GM10847 (cell line): ENCODE measurements around the gene TMEM214.

Experiments
- POLR2A ChIP-seq: IDR thresholded peaks from 2 replicates; pipeline ENCODE4 v1.6.1; 2011; ENCODE audit not compliant: insufficient read length; ENCODE audit errors: extremely low read depth

The TMEM214 gene

DNA sequence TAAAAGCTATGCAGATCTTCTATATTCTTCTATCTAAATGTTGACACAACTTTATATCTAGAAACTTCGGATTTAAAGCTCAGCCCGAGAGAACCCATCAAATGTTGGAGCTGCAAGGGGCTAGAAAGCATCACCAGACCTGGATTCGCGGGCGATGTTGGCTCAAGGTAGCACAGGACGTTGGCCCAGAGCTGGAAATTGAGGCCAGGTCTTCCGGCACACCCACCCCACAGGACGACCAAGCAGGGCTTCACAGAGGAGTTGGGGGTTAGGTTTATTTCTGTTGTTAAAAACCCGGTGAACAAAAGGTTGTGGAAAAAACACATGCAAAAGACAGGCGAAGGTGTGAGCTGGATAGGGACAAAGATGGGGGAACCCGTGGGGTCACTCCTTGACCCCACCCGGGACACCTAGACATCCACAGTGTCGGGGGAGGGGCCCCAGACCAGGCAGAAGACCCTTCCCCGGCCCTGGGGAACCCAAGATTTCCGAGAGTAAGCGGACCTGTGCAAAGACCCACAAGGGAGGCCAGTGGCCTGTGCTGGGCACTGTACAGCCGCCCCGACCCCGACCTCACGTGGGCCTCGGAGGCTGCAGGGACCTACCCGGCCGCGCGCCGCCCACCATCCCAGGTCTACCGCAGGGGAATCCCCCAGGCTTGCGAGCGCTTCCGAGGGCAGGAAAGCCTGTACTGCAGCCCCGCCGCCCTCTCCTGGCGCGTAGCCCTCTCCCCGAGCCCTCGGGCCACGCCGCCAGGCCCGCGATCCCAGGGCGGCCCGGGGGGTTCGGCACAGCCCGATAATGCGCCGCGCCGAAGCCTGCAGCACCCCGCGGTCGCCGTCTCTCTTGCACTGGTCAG lies 16.9 kb downstream of the TMEM214 start:
- peak; percentile 37 for TF ChIP-seq POLR2A

DNA sequence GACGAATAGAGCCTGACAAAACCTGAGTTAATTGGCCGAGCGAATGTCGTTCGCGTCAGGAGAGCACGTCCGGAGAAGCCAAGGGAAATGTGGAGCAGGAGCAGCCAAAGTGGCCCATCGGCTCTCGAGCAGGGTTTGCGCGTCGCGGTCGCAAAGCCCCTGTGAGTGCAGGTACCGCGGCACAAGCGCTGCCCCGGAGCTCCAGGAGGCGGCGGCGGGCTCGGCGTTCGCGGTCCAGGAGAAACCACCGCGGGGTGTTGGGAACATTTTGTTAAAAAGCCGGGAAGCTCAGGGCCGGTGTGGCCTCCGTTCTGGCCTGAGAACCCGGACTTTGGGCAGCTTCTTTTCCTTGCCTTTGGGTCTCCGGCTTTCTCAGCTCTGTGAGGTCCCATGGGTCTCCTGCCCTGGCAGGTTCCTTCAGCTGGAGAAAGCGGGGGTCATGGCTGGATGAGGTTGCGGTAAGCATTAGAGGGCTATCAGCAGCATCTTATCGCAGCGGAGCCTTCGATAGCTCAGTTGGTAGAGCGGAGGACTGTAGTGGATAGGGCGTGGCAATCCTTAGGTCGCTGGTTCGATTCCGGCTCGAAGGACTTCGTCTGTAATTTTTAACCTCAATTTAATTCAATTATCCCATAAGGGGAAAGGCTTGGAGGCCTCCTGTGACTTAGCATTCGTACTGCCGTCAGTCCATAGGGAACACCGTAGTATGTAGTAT lies 17.7 kb downstream of the TMEM214 start:
- peak; percentile 38 for TF ChIP-seq POLR2A

DNA sequence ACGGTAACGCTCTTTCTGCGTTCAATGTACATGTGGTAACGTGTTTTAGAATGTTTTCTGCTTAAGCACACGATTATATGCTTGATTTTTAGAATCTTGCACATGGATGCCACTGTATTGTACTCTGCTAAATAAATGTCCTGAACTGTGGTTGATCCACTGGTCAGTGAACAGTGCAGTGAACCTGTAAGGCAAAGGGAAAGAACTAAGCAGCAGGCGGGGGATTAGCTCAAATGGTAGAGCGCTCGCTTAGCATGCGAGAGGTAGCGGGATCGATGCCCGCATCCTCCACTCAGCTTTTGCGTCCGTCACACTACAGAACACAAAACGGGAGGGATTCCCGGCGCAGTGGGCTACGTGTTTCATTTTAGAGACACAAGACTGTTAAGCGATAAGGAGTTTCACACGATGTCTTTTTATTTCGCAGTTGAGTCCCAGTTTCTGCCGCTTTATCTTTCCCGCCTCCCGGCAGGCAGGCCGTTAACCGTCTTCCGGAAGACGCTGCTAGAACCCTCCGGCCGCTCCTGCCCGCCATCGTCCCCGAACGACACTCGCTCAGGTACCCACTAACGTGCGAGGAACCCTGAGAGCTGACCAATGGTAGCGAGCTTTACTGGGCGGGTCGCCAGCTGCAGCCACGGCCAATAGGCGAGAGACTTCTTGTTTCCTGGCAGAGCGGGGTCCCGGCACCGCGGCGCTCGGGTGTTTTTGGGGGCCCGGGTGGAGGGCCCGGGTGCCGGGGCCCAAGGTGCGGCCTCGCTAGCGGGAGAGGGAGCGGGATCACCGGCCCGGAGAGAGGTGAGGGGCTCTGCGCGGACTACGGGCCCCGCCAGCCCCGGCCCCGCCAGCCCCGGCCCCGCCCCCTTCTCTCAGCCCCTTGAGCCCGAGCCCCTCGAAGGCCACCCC lies 18.5 kb downstream of the TMEM214 start, which contains the start of gene AGBL5:
AGBL5 (plus strand) TSS at position 673 of the 906 bp plus-strand sequence. CDS start 1,291 bp downstream, outside the sequence.
- peak; percentile 54 for TF ChIP-seq POLR2A

DNA sequence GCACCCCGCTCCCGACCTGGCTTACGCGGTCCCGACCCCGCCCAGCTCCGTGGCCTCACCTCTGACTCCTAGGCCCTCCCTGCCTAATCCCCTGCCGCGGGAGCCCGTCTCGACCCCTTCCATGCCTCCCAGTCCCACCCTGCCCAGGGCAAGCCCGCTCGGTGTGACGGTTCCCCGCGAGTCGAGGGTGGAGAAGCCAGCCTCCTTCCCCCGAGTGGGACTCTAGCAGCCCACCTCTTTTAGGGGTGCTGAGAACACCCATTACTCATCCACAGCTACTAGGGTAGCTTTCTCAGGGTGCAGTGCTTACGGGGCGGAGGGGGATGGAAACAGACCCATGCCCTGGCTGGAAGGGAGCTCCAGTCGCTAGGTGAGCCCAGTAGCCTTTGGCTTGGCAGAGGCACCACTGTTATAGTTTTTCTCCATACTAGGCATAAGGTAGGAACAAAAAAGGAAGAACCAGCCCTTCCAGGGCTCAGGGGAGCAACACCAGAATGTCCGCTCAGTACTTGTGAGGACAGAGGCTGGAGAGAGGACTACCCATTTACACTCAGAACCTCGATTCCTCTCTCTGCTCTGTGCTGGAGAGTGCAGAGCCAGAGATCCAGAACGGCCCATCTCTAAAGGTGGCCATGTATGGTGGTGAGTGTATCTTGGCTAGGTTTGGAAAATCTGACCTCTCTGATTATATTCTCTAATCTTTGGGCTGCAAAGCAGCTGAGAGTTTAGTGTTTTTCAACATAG lies 19.3 kb downstream of the TMEM214 start:
- no peak for TF ChIP-seq POLR2A

DNA sequence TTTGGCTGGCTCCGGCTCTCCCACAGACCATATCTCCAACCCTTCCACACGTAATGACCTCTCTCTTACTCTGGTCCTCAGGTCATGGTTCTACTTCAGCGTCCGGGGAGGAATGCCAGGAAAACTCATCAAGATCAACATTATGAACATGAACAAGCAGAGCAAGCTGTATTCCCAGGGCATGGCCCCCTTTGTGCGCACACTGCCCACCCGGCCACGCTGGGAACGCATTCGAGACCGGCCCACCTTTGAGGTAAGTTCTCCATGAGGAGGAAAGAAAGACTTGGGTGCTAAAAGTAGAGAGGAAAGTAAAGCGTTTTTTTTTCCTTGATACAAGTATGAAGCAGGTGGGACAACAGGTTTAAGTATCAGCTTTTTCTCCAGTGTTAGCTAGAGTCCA lies 20.6 kb downstream of the TMEM214 start:
- TF ChIP-seq POLR2A = no peak

DNA sequence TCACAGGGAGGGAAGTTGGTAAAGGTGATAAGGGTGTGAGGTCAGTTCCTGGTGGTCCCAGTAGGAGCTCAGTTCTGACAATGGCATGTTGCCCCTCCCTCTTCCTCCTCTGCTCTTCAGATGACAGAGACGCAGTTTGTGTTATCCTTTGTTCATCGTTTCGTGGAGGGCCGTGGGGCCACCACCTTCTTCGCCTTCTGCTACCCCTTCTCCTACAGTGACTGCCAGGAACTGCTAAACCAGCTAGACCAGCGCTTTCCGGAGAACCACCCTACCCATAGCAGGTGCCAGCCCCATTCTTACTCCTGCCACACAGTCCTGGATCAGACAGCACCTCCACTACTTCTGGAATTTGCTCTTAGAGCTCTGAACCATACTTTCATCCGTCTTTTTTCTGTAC lies 21.0 kb downstream of the TMEM214 start:
- TF ChIP-seq POLR2A = no peak

DNA sequence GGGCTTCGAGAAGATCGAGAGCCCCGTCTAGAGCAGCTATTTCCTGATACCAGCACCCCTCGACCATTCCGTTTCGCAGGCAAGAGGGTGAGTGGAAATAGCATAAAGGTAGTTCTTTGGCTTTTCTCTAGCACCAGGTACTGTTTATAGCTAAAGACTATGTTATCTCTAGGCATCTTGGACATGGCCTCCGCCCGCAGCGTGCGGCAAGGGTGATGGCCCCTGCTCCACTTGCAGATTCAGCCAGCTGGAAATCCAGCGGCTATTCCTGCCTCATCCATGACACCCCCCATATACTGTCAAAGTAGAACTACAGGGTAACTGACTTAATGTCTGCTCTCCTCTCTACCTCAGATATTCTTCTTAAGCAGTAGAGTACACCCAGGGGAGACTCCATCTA lies 22.0 kb downstream of the TMEM214 start:
- TF ChIP-seq POLR2A = no peak

DNA sequence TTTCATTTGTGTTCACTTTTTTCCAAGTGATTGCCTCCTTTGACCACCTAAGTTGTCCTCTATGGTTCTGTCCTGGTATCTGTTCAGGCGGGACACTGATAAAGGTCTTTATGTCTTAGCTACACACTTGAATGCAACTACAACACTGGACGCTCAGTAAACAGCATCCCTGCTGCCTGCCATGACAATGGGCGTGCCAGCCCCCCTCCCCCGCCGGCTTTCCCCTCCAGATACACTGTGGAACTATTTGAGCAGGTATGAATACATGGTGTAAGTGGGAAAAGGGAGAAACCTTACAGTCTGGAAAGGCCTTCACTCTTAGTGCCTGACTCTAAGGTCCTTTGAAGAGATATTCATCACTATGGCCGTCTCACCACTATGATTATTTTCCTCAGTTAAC lies 24.4 kb downstream of the TMEM214 start:
- no peak for TF ChIP-seq POLR2A

DNA sequence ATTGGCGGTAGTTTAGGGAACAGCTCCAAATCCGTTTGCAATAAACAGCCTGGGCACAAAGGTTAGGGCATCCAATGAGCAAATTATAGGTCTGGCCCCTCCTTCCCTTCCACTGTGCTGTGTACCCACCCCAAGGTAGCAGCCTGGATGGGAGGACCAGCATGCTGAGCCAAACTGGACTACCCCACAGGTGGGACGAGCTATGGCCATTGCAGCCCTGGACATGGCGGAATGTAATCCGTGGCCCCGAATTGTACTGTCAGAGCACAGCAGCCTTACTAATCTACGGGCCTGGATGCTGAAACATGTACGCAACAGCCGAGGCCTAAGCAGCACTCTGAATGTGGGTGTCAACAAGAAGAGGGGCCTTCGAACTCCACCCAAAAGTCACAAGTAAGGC lies 25.4 kb downstream of the TMEM214 start:
- no peak for TF ChIP-seq POLR2A

DNA sequence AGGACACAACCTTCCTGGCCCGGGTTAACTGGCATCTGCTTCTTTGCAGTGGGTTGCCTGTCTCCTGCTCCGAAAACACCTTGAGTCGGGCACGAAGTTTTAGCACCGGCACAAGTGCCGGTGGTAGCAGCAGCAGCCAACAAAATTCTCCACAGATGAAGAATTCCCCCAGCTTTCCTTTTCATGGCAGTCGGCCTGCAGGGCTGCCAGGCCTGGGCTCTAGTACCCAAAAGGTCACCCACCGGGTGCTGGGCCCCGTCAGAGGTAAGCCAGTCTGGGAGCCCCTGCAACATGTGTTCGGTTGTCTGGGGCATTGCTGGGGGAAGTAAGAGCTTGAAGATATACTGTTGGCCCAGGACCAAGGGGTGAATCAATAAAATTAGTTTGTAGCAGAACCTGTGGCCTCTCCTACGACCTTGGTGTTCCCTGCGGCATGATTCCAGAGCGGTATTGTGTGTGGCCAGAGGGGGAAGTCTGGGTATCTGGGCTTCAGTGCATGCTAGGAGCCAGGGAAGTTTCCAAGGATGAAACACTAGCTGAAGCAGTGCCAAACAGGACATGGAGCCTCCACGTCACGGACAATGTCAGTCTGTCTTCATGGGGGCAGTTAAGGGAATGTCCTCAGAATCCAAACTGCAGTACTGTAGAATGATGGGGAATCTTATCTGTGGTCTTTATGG lies 26.5 kb downstream of the TMEM214 start:
- no peak for TF ChIP-seq POLR2A

DNA sequence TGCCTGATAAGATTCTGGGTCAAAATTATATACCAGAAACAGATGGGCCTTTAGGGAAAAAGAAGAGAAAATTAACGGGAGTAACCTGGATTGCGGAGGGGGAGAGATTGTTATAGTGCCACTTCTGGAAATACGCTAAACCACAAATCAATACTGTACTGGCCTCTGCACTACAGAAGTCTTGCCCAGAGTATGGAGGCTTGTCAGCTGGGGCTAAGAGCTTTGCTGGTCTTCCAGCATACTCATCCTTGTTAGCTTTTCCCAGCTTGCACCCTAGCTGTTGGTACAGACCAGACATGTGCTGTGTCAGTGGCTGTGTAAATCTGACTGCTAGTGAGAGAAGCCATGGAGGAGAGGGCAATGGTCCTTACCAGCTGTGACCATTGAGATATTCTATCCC lies 27.6 kb downstream of the TMEM214 start:
- no peak for TF ChIP-seq POLR2A

DNA sequence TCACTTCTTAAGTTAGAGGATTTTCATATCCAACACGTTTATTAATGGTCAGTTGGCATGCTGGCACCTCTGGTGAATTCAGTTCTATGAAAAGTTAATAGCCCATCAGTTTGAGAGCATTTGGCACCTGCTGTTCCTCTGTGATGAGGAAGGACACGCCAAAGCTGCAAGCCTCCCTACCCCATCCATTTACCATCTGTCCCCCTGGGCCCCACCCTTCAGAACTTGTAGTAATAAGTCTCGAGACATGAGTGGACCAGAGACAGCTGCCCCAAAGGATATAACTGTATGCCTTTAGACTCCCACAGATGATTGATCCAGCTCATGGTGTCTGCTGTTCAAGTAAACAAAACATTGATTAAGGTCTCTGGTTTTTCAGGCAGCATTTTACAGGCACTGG lies 32.4 kb downstream of the TMEM214 start:
- no peak for TF ChIP-seq POLR2A

DNA sequence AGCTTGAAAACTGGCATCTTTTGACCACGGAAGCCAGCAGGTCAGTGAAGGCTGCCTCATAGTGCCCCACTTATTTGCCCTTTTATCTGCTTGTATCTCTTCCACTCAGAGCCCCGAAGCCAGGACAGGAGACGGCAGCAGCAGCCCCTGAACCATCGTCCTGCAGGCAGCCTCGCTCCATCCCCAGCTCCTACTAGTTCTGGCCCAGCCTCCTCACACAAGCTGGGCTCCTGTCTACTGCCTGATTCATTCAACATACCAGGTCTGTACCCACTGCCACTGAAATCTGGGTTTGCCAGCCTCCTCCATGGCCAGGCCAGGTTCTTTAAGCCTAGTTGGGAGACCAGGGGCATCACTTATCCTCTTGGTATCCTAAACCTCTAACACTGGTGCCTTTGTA lies 34.6 kb downstream of the TMEM214 start:
- TF ChIP-seq POLR2A = no peak

DNA sequence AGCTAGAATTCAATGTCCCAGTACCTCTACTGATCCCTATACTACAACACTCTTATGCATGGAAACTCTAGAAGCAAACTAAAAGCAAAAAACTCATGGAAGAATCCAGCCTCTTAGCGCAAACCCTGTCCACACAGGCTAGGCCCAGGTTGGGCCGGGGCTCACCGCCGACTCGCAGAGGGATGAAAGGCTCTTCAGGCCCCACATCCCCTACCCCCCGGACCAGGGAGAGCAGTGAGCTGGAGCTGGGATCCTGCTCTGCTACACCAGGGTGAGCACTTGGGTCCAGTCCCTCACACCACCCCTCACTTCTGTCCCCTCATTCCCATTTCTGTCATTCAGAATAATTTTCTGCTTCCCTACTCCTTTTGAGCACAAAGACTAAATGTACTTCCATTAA lies 36.7 kb downstream of the TMEM214 start:
- TF ChIP-seq POLR2A = no peak
